Daoy (cell line): ENCODE data around the gene PSMB2. TPM values are rescaled to one million over a fixed set of nuclear protein-coding genes. Genes with fewer than 3 reads are reported as not detected.
A peak's percentile ranks its signal among the peaks of the same experiment; 100 is the strongest.
"Not testable (repeated sequence)": the region's sequence is repeated elsewhere in the genome, so short reads cannot be mapped to it uniquely, and the experiment has no call there.

Experiments
- DNase-seq: peaks from one replicate; pipeline ENCODE4 v3.0.0-alpha.2; 2015; ENCODE audit warnings: low read depth
- total RNA-seq: library from RNA; depleted of rRNA; stranded (reverse); fragments of >200 nt; shearing (Covaris generic); gene quantifications from 2 replicates; pipeline ENCODE4 v1.2.3, GENCODE V29; 2014

Gene PSMB2
- total RNA-seq, 1 experiment from 2014 or later, result 59.7 TPM

- peak; percentile 39 for DNase-seq
Measured at GRCh38 chr1:35592991-35593769, 48.1 kb downstream of the PSMB2 start.

- no peak for DNase-seq
Measured at GRCh38 chr1:35591211-35591610, 50.1 kb downstream of the PSMB2 start.

- no peak for DNase-seq
Measured at GRCh38 chr1:35590476-35591040, 50.8 kb downstream of the PSMB2 start.

- no peak for DNase-seq
Measured at GRCh38 chr1:35589516-35590427, 51.6 kb downstream of the PSMB2 start.

- no peak for DNase-seq
Measured at GRCh38 chr1:35588197-35588910, 53.0 kb downstream of the PSMB2 start.

GRCh38 chr1:35587736-35588135 is 53.6 kb downstream of the PSMB2 start:
- DNase-seq, result no peak

- DNase-seq, result no peak
Measured at GRCh38 chr1:35586808-35587207, 54.5 kb downstream of the PSMB2 start.

GRCh38 chr1:35585805-35586204 is 55.5 kb downstream of the PSMB2 start:
- not testable (repeated sequence) for DNase-seq

GRCh38 chr1:35585281-35585680 is 56.0 kb downstream of the PSMB2 start:
- DNase-seq, result no peak

GRCh38 chr1:35581621-35582020 is 59.7 kb downstream of the PSMB2 start:
- DNase-seq, result not testable (repeated sequence)

GRCh38 chr1:35580949-35581388 is 60.4 kb downstream of the PSMB2 start:
- DNase-seq, result no peak

- no peak for DNase-seq
Measured at GRCh38 chr1:35577071-35577998, 64.0 kb downstream of the PSMB2 start.

- not testable (repeated sequence) for DNase-seq
Measured at GRCh38 chr1:35576766-35577070, 64.6 kb downstream of the PSMB2 start.

GRCh38 chr1:35576061-35576765 is 65.1 kb downstream of the PSMB2 start:
- no peak for DNase-seq

- DNase-seq, result no peak
Measured at GRCh38 chr1:35575416-35575958, 65.8 kb downstream of the PSMB2 start.

- no peak for DNase-seq
Measured at GRCh38 chr1:35574655-35575415, 66.5 kb downstream of the PSMB2 start.

GRCh38 chr1:35574125-35574654 is 67.1 kb downstream of the PSMB2 start:
- DNase-seq, result no peak

GRCh38 chr1:35573198-35574124 is 67.9 kb downstream of the PSMB2 start, which contains the start of gene TFAP2E:
TFAP2E (plus strand) TSS chr1:35573314; CDS start chr1:35573578, 264 bp downstream.
- peak; percentile 54 for DNase-seq
